Measurements from ENCODE around the gene CSPG4. TPM values are rescaled to one million over a fixed set of nuclear protein-coding genes. Genes with fewer than 3 reads are reported as not detected.

CSPG4 gene
- total and polyA plus RNA-seq, 3 donors from 2014 or later: 4.4 to 6.5 (median 5.2) TPM

DNA sequence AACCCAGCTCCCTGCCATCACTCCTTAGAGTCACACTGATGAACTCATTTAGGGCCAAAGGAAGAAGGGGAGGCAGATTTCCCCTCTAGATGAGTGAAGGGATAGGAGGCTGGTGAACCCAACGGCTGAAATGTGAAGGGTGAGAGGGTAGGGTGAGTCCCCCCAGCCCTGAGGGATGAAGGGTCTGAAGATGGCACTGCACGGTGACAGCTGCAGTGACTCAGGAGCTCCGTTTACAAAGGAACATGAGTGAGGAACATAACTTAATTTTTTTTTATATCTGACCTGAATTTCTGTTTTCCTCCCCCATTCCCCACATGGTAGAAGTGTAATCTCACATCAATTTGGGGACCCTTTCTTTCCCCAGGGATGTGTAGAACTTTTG, 50.9 kb downstream of the CSPG4 start:
- 75 to 82% methylated on average over 3 of the region's 3 CpGs for WGBS, 2 donors
- intact Hi-C loops (cut with DNase I; ENCODE audit: low total_unique reads): no loop called here
- no peaks in the 10 kb centered on the region for H3K9me3 ChIP-seq

DNA sequence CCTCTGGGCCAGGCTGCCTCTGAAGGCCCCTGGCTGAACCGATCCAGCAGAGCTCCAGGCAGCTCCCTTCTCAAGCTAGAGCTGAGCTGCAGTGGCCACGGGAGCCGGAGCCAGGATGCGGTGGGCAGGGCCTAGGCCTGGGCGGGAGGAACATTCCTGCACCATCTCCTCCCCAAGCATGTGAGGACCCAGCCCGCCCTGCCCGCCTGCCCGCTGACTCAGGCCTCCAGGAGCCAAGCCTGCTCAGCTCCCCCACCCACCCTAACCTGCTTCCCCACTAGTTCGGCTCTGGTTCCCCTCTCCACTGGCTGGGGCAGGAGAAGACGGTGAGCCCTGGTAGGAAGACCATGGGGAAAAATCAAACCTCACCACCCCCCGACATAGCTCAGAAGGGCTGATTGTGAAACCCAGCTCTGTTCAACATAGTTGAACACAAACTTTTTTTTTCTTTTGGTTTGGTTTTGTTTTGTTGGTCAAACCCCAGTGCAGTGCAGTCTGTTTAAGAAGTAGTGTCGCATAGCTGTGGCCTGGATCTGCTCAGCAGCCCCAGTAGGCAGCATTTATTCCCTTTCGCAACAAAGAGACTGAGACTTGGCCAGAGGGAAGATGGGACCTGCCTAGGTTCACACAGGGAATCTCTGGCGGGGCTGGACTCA, 51.4 kb downstream of the CSPG4 start:
- intact Hi-C loops (cut with DNase I; ENCODE audit: low total_unique reads): no loop called here
- Histone ChIP-seq H3K27ac (peak overlapping the region; percentile 42 to 81), H3K4me1 (peaks cover 20% of the 10 kb centered on the region), H3K4me3 (no peak overlapping the region), H3K36me3 (ENCODE audit: low read depth, missing control alignments) (no peaks in the 10 kb centered on the region), H3K9me3 (no peaks in the 10 kb centered on the region), H3K27me3 (no peaks in the 10 kb centered on the region)
- peak; percentile 80 for DNase-seq
- TF ChIP-seq CTCF (IDR thresholded peaks at IDR 0.05): no peak
- no peak for TF ChIP-seq POLR2A (IDR thresholded peaks at IDR 0.05)
- 66 to 67% methylated on average over 10 to 14 of the region's 14 CpGs for WGBS, 2 donors

More for the DNA sequence above, 50.9 kb downstream of the CSPG4 start:
- no peak overlapping the region for H3K4me3 ChIP-seq
- H3K27me3 ChIP-seq: no peaks in the 10 kb centered on the region
- DNase-seq: no peak
- H3K27ac ChIP-seq: peak overlapping the region; percentile 42 to 81
- peaks cover 20% of the 10 kb centered on the region for H3K4me1 ChIP-seq
- H3K36me3 ChIP-seq (ENCODE audit: low read depth, missing control alignments): no peaks in the 10 kb centered on the region
- no peak for TF ChIP-seq CTCF (IDR thresholded peaks at IDR 0.05)
- no peak for TF ChIP-seq POLR2A (IDR thresholded peaks at IDR 0.05)

- H3K4me1 ChIP-seq: peaks cover 20% of the 10 kb centered on the region
- no peak overlapping the region for H3K4me3 ChIP-seq
These were observed 52.6 kb downstream of the CSPG4 start for GRCh38 chr15:75659928-75660645.

GRCh38 chr15:75659141-75659771, 53.4 kb downstream of the CSPG4 start:
- H3K36me3 ChIP-seq (ENCODE audit: low read depth, missing control alignments): no peaks in the 10 kb centered on the region
- DNase-seq: no peak
- intact Hi-C loops (cut with DNase I; ENCODE audit: low total_unique reads): no loop called here
- H3K27me3 ChIP-seq: no peaks in the 10 kb centered on the region
- WGBS, 2 donors: 67 to 73% methylated on average over 9 of the region's 9 CpGs
- H3K9me3 ChIP-seq: no peaks in the 10 kb centered on the region
- no peak overlapping the region for H3K4me3 ChIP-seq
- peaks cover 25% of the 10 kb centered on the region for H3K4me1 ChIP-seq
- TF ChIP-seq CTCF (IDR thresholded peaks at IDR 0.05) (no peak), POLR2A (IDR thresholded peaks at IDR 0.05) (no peak)
- H3K27ac ChIP-seq: no peak overlapping the region

More at GRCh38 chr15:75659928-75660645, 52.6 kb downstream of the CSPG4 start:
- 84 to 85% methylated on average over 16 to 17 of the region's 17 CpGs for WGBS, 2 donors
- no peak for DNase-seq
- no peak overlapping the region for H3K27ac ChIP-seq
- TF ChIP-seq POLR2A (IDR thresholded peaks at IDR 0.05) (no peak), CTCF (IDR thresholded peaks at IDR 0.05) (no peak)
- H3K27me3 ChIP-seq: no peaks in the 10 kb centered on the region
- intact Hi-C loops (cut with DNase I; ENCODE audit: low total_unique reads): no loop called here
- H3K36me3 ChIP-seq (ENCODE audit: low read depth, missing control alignments): no peaks in the 10 kb centered on the region
- no peaks in the 10 kb centered on the region for H3K9me3 ChIP-seq
